ENCODE results near the gene PDE4B. TPM values are rescaled to one million over a fixed set of nuclear protein-coding genes. Genes with fewer than 3 reads are reported as not detected.

PDE4B gene
- polyA plus RNA-seq, 1 donor (not counting 4 experiments of a cell fraction or from before 2014, with no cell fraction given) = 0.29 TPM

- FAIRE-seq (no peak), DNase-seq (ENCODE audit: low read depth, low spot score) (no peak)
- H3K79me2 ChIP-seq (ENCODE audit: control insufficient read depth, insufficient read depth, low read length) = no peaks in the 10 kb centered on the region
- no peaks in the 10 kb centered on the region for H3K9me3 ChIP-seq (ENCODE audit: control insufficient read depth, low read depth, low read length)
- no peaks in the 10 kb centered on the region for H3K36me3 ChIP-seq (ENCODE audit: control insufficient read depth in 2 of 2, extremely low read depth in 1 of 2, insufficient read depth in 2 of 2, low read length in 2 of 2)
- H3K27me3 ChIP-seq (ENCODE audit: control insufficient read depth, extremely low read depth, insufficient read depth, low read length) = no peaks in the 10 kb centered on the region
- no peak overlapping the region for H2AFZ ChIP-seq (ENCODE audit: control insufficient read depth, low read length)
- TF ChIP-seq EZH2 (IDR thresholded peaks at IDR 0.05; ENCODE audit: low read length) (no peak), CTCF (optimal IDR thresholded peaks at IDR 0.05 in 1 of 3, IDR thresholded peaks at IDR 0.05 in 1 of 3, conservative IDR thresholded peaks at IDR 0.05 in 1 of 3; ENCODE audit: extremely low read depth in 1 of 3, insufficient read depth in 2 of 3, low read length in 3 of 3) (no peak)
- dilution Hi-C loops (cut with MboI; ENCODE audit: extremely low pct_ligation_motif_present, low sequenced_read_pairs) = no loop called here
- no peak overlapping the region for H3K4me3 ChIP-seq (ENCODE audit: control insufficient read depth in 2 of 3, extremely low read depth in 1 of 3, insufficient read depth in 2 of 3, low read depth in 1 of 3, low read length in 3 of 3)
- no peak overlapping the region for H3K27ac ChIP-seq (ENCODE audit: control insufficient read depth, insufficient read depth, low read length)
- no peaks in the 10 kb centered on the region for H3K4me1 ChIP-seq (ENCODE audit: control insufficient read depth, extremely low read depth, insufficient read depth, low read length)
- H3K4me2 ChIP-seq (ENCODE audit: control insufficient read depth, extremely low read depth, insufficient read depth, low read depth, low read length) = no peak overlapping the region
- no peaks in the 10 kb centered on the region for H4K20me1 ChIP-seq (ENCODE audit: control insufficient read depth, extremely low read depth, insufficient read depth, low read length)
- no peaks in the 10 kb centered on the region for H3K9me1 ChIP-seq (ENCODE audit: control insufficient read depth, extremely low read depth, insufficient read depth, low read length)
- no peak overlapping the region for H3K9ac ChIP-seq (ENCODE audit: control insufficient read depth, extremely low read depth, insufficient read depth, low read length)
Measured at GRCh38 chr1:66160719-66161118, 368.0 kb downstream of the PDE4B start.

- H2AFZ ChIP-seq (ENCODE audit: control insufficient read depth, low read length) = no peak overlapping the region
- H4K20me1 ChIP-seq (ENCODE audit: control insufficient read depth, extremely low read depth, insufficient read depth, low read length) = no peaks in the 10 kb centered on the region
- no peaks in the 10 kb centered on the region for H3K79me2 ChIP-seq (ENCODE audit: control insufficient read depth, insufficient read depth, low read length)
- H3K27me3 ChIP-seq (ENCODE audit: control insufficient read depth, extremely low read depth, insufficient read depth, low read length) = no peaks in the 10 kb centered on the region
- dilution Hi-C loops (cut with MboI; ENCODE audit: extremely low pct_ligation_motif_present, low sequenced_read_pairs) = no loop called here
- TF ChIP-seq EZH2 (IDR thresholded peaks at IDR 0.05; ENCODE audit: low read length) (no peak), CTCF (optimal IDR thresholded peaks at IDR 0.05 in 1 of 3, IDR thresholded peaks at IDR 0.05 in 1 of 3, conservative IDR thresholded peaks at IDR 0.05 in 1 of 3; ENCODE audit: extremely low read depth in 1 of 3, insufficient read depth in 2 of 3, low read length in 3 of 3) (no peak)
- no peak overlapping the region for H3K4me2 ChIP-seq (ENCODE audit: control insufficient read depth, extremely low read depth, insufficient read depth, low read depth, low read length)
- H3K4me1 ChIP-seq (ENCODE audit: control insufficient read depth, extremely low read depth, insufficient read depth, low read length) = no peaks in the 10 kb centered on the region
- no peak overlapping the region for H3K9ac ChIP-seq (ENCODE audit: control insufficient read depth, extremely low read depth, insufficient read depth, low read length)
- DNase-seq (ENCODE audit: low read depth, low spot score) (no peak), FAIRE-seq (no peak)
- H3K27ac ChIP-seq (ENCODE audit: control insufficient read depth, insufficient read depth, low read length) = no peak overlapping the region
- H3K9me3 ChIP-seq (ENCODE audit: control insufficient read depth, low read depth, low read length) = no peaks in the 10 kb centered on the region
- no peak overlapping the region for H3K4me3 ChIP-seq (ENCODE audit: control insufficient read depth in 2 of 3, extremely low read depth in 1 of 3, insufficient read depth in 2 of 3, low read depth in 1 of 3, low read length in 3 of 3)
- no peaks in the 10 kb centered on the region for H3K9me1 ChIP-seq (ENCODE audit: control insufficient read depth, extremely low read depth, insufficient read depth, low read length)
- H3K36me3 ChIP-seq (ENCODE audit: control insufficient read depth in 2 of 2, extremely low read depth in 1 of 2, insufficient read depth in 2 of 2, low read length in 2 of 2) = no peaks in the 10 kb centered on the region
Measured at GRCh38 chr1:66166753-66167152, 374.1 kb downstream of the PDE4B start.

Measured in keratinocyte (primary cell).